Parathyroid adenoma (tissue), 2 donors: Measurements from ENCODE around the gene FBRSL1.
"Not testable (repeated sequence)": the region's sequence is repeated elsewhere in the genome, so short reads cannot be mapped to it uniquely, and the experiment has no call there.

ENCODE experiments used
- H2AFZ ChIP-seq: fragments of 300-600 bp; sonication (generic); one replicate; pipeline ENCODE4 v1.7.0; 2017; ENCODE audit warnings: antibody characterized with exemption, mild to moderate bottlenecking
- H3K27ac ChIP-seq: fragments of 300-600 bp; sonication (generic); one replicate; pipeline ENCODE4 v1.7.0; 2017
- H3K27me3 ChIP-seq: fragments of 300-600 bp; sonication (generic); one replicate; pipeline ENCODE4 v1.7.0; 2017; ENCODE audit warnings: low read length; ENCODE audit not compliant: control insufficient read depth, insufficient read depth
- H3K36me3 ChIP-seq: fragments of 300-600 bp; sonication (generic); one replicate; pipeline ENCODE4 v1.7.0; 2017; ENCODE audit warnings: low read length; ENCODE audit not compliant: control insufficient read depth, insufficient read depth
- H3K4me1 ChIP-seq: fragments of 300-600 bp; sonication (generic); one replicate; pipeline ENCODE4 v1.7.0; 2017; ENCODE audit warnings: control low read depth
- H3K4me2 ChIP-seq: fragments of 300-600 bp; sonication (generic); one replicate; pipeline ENCODE4 v1.7.0; 2017; ENCODE audit warnings: low read length
- H3K4me3 ChIP-seq: fragments of 300-600 bp; sonication (generic); one replicate; pipeline ENCODE4 v1.7.0; 2017; ENCODE audit warnings: low read depth, low read length
- H3K79me2 ChIP-seq: fragments of 300-600 bp; sonication (generic); one replicate; pipeline ENCODE4 v1.7.0; 2017; ENCODE audit warnings: control low read depth
- H3K9ac ChIP-seq: fragments of 300-600 bp; sonication (generic); one replicate; pipeline ENCODE4 v1.7.0; 2017; ENCODE audit warnings: mild to moderate bottlenecking
- H3K9me3 ChIP-seq: fragments of 300-600 bp; sonication (generic); one replicate; pipeline ENCODE4 v1.7.0; 2017; ENCODE audit warnings: low read length; ENCODE audit not compliant: control insufficient read depth
- CTCF ChIP-seq: fragments of 300-600 bp; sonication (generic); IDR thresholded peaks from one replicate; pipeline ENCODE4 v1.7.0; 2017; ENCODE audit warnings: antibody characterized with exemption, mild to moderate bottlenecking
- donor health status: primary hyperparathyroidism.

Gene FBRSL1

GRCh38 chr12:132471011-132471857, 18.7 kb upstream of the FBRSL1 start:
- Histone ChIP-seq H3K79me2 (no peaks in the 10 kb centered on the region), H3K4me3 (no peak overlapping the region), H3K36me3 (no peaks in the 10 kb centered on the region), H3K4me2 (no peak overlapping the region), H3K27me3 (no peaks in the 10 kb centered on the region), H3K9ac (no peak overlapping the region), H3K27ac (no peak overlapping the region), H3K4me1 (no peaks in the 10 kb centered on the region), H2AFZ (no peak overlapping the region), H3K9me3 (no peaks in the 10 kb centered on the region)
- no peak for TF ChIP-seq CTCF

- Histone ChIP-seq H2AFZ (no peak overlapping the region), H3K79me2 (no peaks in the 10 kb centered on the region), H3K27me3 (no peaks in the 10 kb centered on the region), H3K4me1 (no peaks in the 10 kb centered on the region), H3K27ac (no peak overlapping the region), H3K9me3 (no peaks in the 10 kb centered on the region), H3K4me3 (no peak overlapping the region), H3K9ac (no peak overlapping the region), H3K4me2 (no peak overlapping the region), H3K36me3 (no peaks in the 10 kb centered on the region)
- TF ChIP-seq CTCF, result no peak
These were observed 18.1 kb upstream of the FBRSL1 start for GRCh38 chr12:132471858-132472255.

GRCh38 chr12:132472386-132472785, 17.6 kb upstream of the FBRSL1 start:
- Histone ChIP-seq H3K27ac (no peak overlapping the region), H3K36me3 (no peaks in the 10 kb centered on the region), H3K4me3 (no peak overlapping the region), H3K27me3 (no peaks in the 10 kb centered on the region), H3K4me1 (no peaks in the 10 kb centered on the region), H3K79me2 (no peaks in the 10 kb centered on the region), H3K9ac (no peak overlapping the region), H3K9me3 (no peaks in the 10 kb centered on the region), H3K4me2 (no peak overlapping the region), H2AFZ (no peak overlapping the region)
- TF ChIP-seq CTCF, result no peak

GRCh38 chr12:132474237-132474741, 15.7 kb upstream of the FBRSL1 start:
- Histone ChIP-seq H3K27ac (no peak overlapping the region), H3K4me2 (no peak overlapping the region), H3K79me2 (no peaks in the 10 kb centered on the region), H3K36me3 (no peaks in the 10 kb centered on the region), H3K9ac (no peak overlapping the region), H3K4me1 (no peaks in the 10 kb centered on the region), H3K4me3 (no peak overlapping the region), H3K9me3 (no peaks in the 10 kb centered on the region), H2AFZ (no peak overlapping the region), H3K27me3 (no peaks in the 10 kb centered on the region)
- TF ChIP-seq CTCF, result no peak

GRCh38 chr12:132474799-132475303, 15.1 kb upstream of the FBRSL1 start:
- H3K4me3 ChIP-seq, H3K4me2 ChIP-seq, H3K9ac ChIP-seq, H3K27me3 ChIP-seq, H3K36me3 ChIP-seq, H2AFZ ChIP-seq, H3K4me1 ChIP-seq, H3K9me3 ChIP-seq, H3K79me2 ChIP-seq, H3K27ac ChIP-seq: not testable (repeated sequence)
